Neural cell (in vitro differentiated cells): Measurements from ENCODE around the gene MIPOL1.

Experiments
- EP300 ChIP-seq: fragments of 450-650 bp; conservative IDR thresholded peaks from 2 replicates; pipeline ENCODE4 v1.6.1; 2014; ENCODE audit warnings: antibody characterized with exemption, mild to moderate bottlenecking, moderate library complexity; ENCODE audit not compliant: poor library complexity, severe bottlenecking
- EZH2 ChIP-seq: fragments of 200-600, 300-800 bp; shearing (Covaris generic), sonication (generic); IDR thresholded peaks from 2 replicates; pipeline ENCODE4 v1.6.1; 2014; ENCODE audit warnings: antibody characterized with exemption, low read length, borderline replicate concordance, mild to moderate bottlenecking; ENCODE audit not compliant: insufficient read depth, poor library complexity, severe bottlenecking
- MXI1 ChIP-seq: fragments of 450-650 bp; conservative IDR thresholded peaks from 2 replicates; pipeline ENCODE4 v1.6.1; 2014; ENCODE audit warnings: antibody characterized with exemption, mild to moderate bottlenecking; ENCODE audit not compliant: poor library complexity, severe bottlenecking
- POLR2AphosphoS5 ChIP-seq: IDR thresholded peaks from 2 replicates; pipeline ENCODE4 v1.6.1; 2012
- RAD21 ChIP-seq: fragments of 450-650 bp; conservative IDR thresholded peaks from 2 replicates; pipeline ENCODE4 v1.6.1; 2014; ENCODE audit warnings: antibody characterized with exemption, mild to moderate bottlenecking, moderate library complexity
- SMC3 ChIP-seq: fragments of 450-650 bp; conservative IDR thresholded peaks from 2 replicates; pipeline ENCODE4 v1.6.1; 2014; ENCODE audit warnings: antibody characterized with exemption, mild to moderate bottlenecking, moderate library complexity; ENCODE audit not compliant: poor library complexity
- TAF1 ChIP-seq: IDR thresholded peaks from 2 replicates; pipeline ENCODE4 v1.6.1; 2012; ENCODE audit warnings: low read depth
- TF ChIP-seq, protein P1 (sequence below): fragments of 450-650 bp; IDR thresholded peaks from 2 replicates; pipeline ENCODE4 v1.5.1; 2014; ENCODE audit warnings: antibody characterized with exemption, mild to moderate bottlenecking, moderate library complexity; ENCODE audit not compliant: poor library complexity, severe bottlenecking
- TF ChIP-seq, protein P2 (sequence below): IDR thresholded peaks from 2 replicates; pipeline ENCODE4 v1.6.1; 2012; ENCODE audit warnings: borderline replicate concordance

DNA sequence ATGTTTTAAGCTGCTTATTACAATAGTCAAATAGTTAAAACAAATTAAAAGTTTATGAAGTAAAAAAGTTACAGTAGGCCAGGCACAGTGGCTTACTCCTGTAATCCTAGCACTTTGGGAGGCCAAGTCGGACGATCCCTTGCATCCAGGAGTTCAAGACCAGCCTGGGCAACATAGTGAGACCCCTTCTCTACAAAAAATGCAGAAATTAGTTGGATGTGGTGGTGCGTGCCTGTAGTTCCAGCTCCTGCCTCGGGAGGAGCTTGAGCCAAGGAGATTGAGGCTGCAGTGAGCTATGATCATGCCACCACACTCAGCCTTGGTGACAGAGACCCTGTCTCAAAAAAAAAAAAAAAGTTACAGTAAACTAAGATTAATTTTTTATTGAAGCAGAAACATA, 142.6 kb downstream of the MIPOL1 start:
- no peak for TF ChIP-seq POLR2AphosphoS5
- TF ChIP-seq, protein P1, sequence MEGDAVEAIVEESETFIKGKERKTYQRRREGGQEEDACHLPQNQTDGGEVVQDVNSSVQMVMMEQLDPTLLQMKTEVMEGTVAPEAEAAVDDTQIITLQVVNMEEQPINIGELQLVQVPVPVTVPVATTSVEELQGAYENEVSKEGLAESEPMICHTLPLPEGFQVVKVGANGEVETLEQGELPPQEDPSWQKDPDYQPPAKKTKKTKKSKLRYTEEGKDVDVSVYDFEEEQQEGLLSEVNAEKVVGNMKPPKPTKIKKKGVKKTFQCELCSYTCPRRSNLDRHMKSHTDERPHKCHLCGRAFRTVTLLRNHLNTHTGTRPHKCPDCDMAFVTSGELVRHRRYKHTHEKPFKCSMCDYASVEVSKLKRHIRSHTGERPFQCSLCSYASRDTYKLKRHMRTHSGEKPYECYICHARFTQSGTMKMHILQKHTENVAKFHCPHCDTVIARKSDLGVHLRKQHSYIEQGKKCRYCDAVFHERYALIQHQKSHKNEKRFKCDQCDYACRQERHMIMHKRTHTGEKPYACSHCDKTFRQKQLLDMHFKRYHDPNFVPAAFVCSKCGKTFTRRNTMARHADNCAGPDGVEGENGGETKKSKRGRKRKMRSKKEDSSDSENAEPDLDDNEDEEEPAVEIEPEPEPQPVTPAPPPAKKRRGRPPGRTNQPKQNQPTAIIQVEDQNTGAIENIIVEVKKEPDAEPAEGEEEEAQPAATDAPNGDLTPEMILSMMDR = no peak
- TF ChIP-seq SMC3 = no peak
- TF ChIP-seq EZH2 = no peak
- no peak for TF ChIP-seq MXI1
- no peak for TF ChIP-seq TAF1
- no peak for TF ChIP-seq RAD21
- no peak for TF ChIP-seq EP300
- TF ChIP-seq, protein P2, sequence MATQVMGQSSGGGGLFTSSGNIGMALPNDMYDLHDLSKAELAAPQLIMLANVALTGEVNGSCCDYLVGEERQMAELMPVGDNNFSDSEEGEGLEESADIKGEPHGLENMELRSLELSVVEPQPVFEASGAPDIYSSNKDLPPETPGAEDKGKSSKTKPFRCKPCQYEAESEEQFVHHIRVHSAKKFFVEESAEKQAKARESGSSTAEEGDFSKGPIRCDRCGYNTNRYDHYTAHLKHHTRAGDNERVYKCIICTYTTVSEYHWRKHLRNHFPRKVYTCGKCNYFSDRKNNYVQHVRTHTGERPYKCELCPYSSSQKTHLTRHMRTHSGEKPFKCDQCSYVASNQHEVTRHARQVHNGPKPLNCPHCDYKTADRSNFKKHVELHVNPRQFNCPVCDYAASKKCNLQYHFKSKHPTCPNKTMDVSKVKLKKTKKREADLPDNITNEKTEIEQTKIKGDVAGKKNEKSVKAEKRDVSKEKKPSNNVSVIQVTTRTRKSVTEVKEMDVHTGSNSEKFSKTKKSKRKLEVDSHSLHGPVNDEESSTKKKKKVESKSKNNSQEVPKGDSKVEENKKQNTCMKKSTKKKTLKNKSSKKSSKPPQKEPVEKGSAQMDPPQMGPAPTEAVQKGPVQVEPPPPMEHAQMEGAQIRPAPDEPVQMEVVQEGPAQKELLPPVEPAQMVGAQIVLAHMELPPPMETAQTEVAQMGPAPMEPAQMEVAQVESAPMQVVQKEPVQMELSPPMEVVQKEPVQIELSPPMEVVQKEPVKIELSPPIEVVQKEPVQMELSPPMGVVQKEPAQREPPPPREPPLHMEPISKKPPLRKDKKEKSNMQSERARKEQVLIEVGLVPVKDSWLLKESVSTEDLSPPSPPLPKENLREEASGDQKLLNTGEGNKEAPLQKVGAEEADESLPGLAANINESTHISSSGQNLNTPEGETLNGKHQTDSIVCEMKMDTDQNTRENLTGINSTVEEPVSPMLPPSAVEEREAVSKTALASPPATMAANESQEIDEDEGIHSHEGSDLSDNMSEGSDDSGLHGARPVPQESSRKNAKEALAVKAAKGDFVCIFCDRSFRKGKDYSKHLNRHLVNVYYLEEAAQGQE = no peak
